HepG2 (cell line): Measurements from ENCODE around the gene BST1.

Experiments
- ADNP ChIP-seq: sonication (generic); formaldehyde crosslinking; IDR thresholded peaks from 2 replicates; pipeline ENCODE4 v1.4.0; 2020; ENCODE audit warnings: missing genetic modification reagents
- DBP ChIP-seq: sonication (generic); formaldehyde crosslinking; IDR thresholded peaks from 2 replicates; pipeline ENCODE4 v1.4.0; 2020; ENCODE audit warnings: missing genetic modification reagents; ENCODE audit errors: not compliant biosample characterization
- HOXA7 ChIP-seq: sonication (generic); formaldehyde crosslinking; IDR thresholded peaks from 2 replicates; pipeline ENCODE4 v1.8.1; 2022; ENCODE audit warnings: mild to moderate bottlenecking, missing genetic modification reagents, moderate library complexity
- LCORL ChIP-seq, 2 experiments: fragments of 450-650 bp in 1 of 2; sonication (generic) in 1 of 2; formaldehyde crosslinking in 1 of 2; IDR thresholded peaks; 2 replicates each; pipeline versions ENCODE4 v1.5.0 to v1.6.1; 2017 to 2020; ENCODE audit warnings: antibody characterized with exemption in 1 of 2, missing genetic modification reagents in 1 of 2
- RFX5 ChIP-seq: IDR thresholded peaks from 2 replicates; pipeline ENCODE4 v1.6.1; 2011; ENCODE audit warnings: low read depth, low read length, improper control_type of control experiment
- ZNF274 ChIP-seq: sonication (generic); formaldehyde crosslinking; IDR thresholded peaks from 2 replicates; pipeline ENCODE4 v1.5.1; 2020; ENCODE audit warnings: mild to moderate bottlenecking, missing genetic modification reagents
- ZNF530 ChIP-seq: sonication (generic); formaldehyde crosslinking; IDR thresholded peaks from 2 replicates; pipeline ENCODE4 v1.5.0; 2020; ENCODE audit warnings: low read depth, mild to moderate bottlenecking, missing genetic modification reagents
- ZNF549 ChIP-seq: sonication (generic); formaldehyde crosslinking; IDR thresholded peaks from 2 replicates; pipeline ENCODE4 v1.5.0; 2020; ENCODE audit warnings: missing genetic modification reagents

- TF ChIP-seq ZNF530, result no peak
- TF ChIP-seq DBP, result no peak
- TF ChIP-seq ZNF274 (CRISPR knock-in tag), result no peak
- TF ChIP-seq LCORL (IDR thresholded peaks at IDR 0.05), result no peak
- no peak for TF ChIP-seq LCORL (CRISPR knock-in tag; IDR thresholded peaks at IDR 0.05)
- no peak for TF ChIP-seq RFX5
- no peak for TF ChIP-seq ADNP (CRISPR knock-in tag)
- no peak for TF ChIP-seq ZNF549
- no peak for TF ChIP-seq HOXA7 (CRISPR knock-in tag)
Observed at GRCh38 chr4:15714646-15715435, 12.0 kb downstream of the BST1 start.
